K562 (cell line): Measurements from ENCODE around the gene USP12. TPM values are rescaled to one million over a fixed set of nuclear protein-coding genes. Genes with fewer than 3 reads are reported as not detected.
A peak's percentile ranks its signal among the peaks of the same experiment; 100 is the strongest.

Experiments used
- ATAC-seq: fragments of 200-7000 bp; cut with Tn5 transposase; 3 replicates; pipeline ENCODE4 v1.9.1; 2020; ENCODE audit warnings: moderate library complexity
- BruUV-seq: library from RNA; stranded (reverse); fragments of 400-500 nt; replicated peaks from 2 replicates; lab custom pipeline; 2021; lab: Mats Ljungman, UMichigan
- CTCF ChIA-PET: fragments of 300-600 bp; formaldehyde crosslinking; extraction: SDS; loops from one replicate; lab custom pipeline; 2021; ENCODE audit warnings: low intra/inter-chr PET ratio; lab: Yijun Ruan, JAX
- POLR2A ChIA-PET: fragments of 300-600, 350-650 bp; sonication (Branson Sonifier 250); formaldehyde crosslinking; extraction: SDS; loops from one replicate; lab custom pipeline; 2021; ENCODE audit warnings: antibody characterized with exemption, inconsistent platforms; lab: Yijun Ruan, JAX
- DNase-seq, 4 experiments: peaks; one replicate each; pipeline versions ENCODE4 v3.0.0 to v3.0.0-alpha.2; 2011 to 2018; ENCODE audit warnings: low spot score in 3 of 4, mixed read lengths in 3 of 4; ENCODE audit errors: extremely low read depth in 1 of 4
- FAIRE-seq: peaks from 2 replicates; lab custom pipeline; 2011; peaks lifted over from hg19 to GRCh38; lab: Jason Lieb, UNC
- H2AFZ ChIP-seq: 2 replicates; pipeline ENCODE4 v1.6.0; 2011; ENCODE audit warnings: low read depth, low read length, control low read depth, inconsistent platforms
- H3K27ac ChIP-seq: fragments of 200-600 bp; 3 replicates; pipeline ENCODE4 v1.8.0; 2011; ENCODE audit warnings: low read depth, mild to moderate bottlenecking, control low read depth, inconsistent platforms, low read length, moderate library complexity, mixed read lengths; ENCODE audit errors: extremely low read depth
- H3K27me3 ChIP-seq, 2 experiments: fragments of 300-600 bp in 1 of 2; 2 replicates in 1 of 2; 3 replicates in 1 of 2; pipeline versions ENCODE4 v1.6.0 to v1.8.0; 2011; ENCODE audit warnings: inconsistent platforms in 2 of 2, low read length in 2 of 2, mild to moderate bottlenecking in 1 of 2, mixed read lengths in 1 of 2, moderate library complexity in 1 of 2; ENCODE audit not compliant: control insufficient read depth in 2 of 2, insufficient read depth in 2 of 2
- H3K36me3 ChIP-seq: fragments of 300-600 bp; 3 replicates; pipeline ENCODE4 v1.8.0; 2011; ENCODE audit warnings: mild to moderate bottlenecking, low read length, inconsistent platforms; ENCODE audit not compliant: control insufficient read depth, insufficient read depth
- H3K4me1 ChIP-seq, 2 experiments: fragments of 200-600 bp in 1 of 2; replicated peaks in 1 of 2; 2 replicates in 1 of 2; 3 replicates in 1 of 2; pipeline versions ENCODE4 v1.5.1 to v1.8.0; 2011; ENCODE audit warnings: inconsistent platforms in 2 of 2, low read length in 2 of 2, mild to moderate bottlenecking in 1 of 2, mixed read lengths in 1 of 2, moderate library complexity in 1 of 2; ENCODE audit not compliant: control insufficient read depth in 2 of 2, insufficient read depth in 2 of 2
- H3K4me2 ChIP-seq: 2 replicates; pipeline ENCODE4 v1.6.1; 2011; ENCODE audit warnings: low read length, control low read depth, inconsistent platforms, mixed read lengths; ENCODE audit not compliant: insufficient read depth
- H3K4me3 ChIP-seq: fragments of 200-600 bp; sonication (generic), shearing (Covaris generic); 2 replicates; pipeline ENCODE4 v1.5.1; 2016; ENCODE audit warnings: control low read depth, inconsistent platforms
- H3K79me2 ChIP-seq: fragments of 200-600 bp; 3 replicates; pipeline ENCODE4 v1.8.0; 2011; ENCODE audit warnings: low read length, inconsistent platforms; ENCODE audit not compliant: control insufficient read depth, insufficient read depth
- H3K9ac ChIP-seq, 2 experiments: 2 replicates each; pipeline versions ENCODE4 v1.6.0 to v1.6.1; 2011; ENCODE audit warnings: low read depth in 2 of 2, low read length in 2 of 2, control low read depth in 1 of 2, inconsistent platforms in 1 of 2, mild to moderate bottlenecking in 1 of 2, mixed read lengths in 1 of 2; ENCODE audit not compliant: insufficient read depth in 1 of 2
- H3K9me1 ChIP-seq: one replicate; pipeline ENCODE4 v1.6.0; 2011; ENCODE audit warnings: inconsistent platforms, mild to moderate bottlenecking, low read length, moderate library complexity; ENCODE audit not compliant: control insufficient read depth, insufficient read depth
- H3K9me3 ChIP-seq: replicated peaks from 2 replicates; pipeline ENCODE4 v1.5.1; 2011; ENCODE audit warnings: low read depth, low read length, inconsistent platforms; ENCODE audit not compliant: control insufficient read depth, insufficient read depth
- H4K20me1 ChIP-seq: replicated peaks from 2 replicates; pipeline ENCODE4 v1.6.1; 2011; ENCODE audit warnings: low read length, inconsistent platforms, mixed read lengths; ENCODE audit not compliant: control insufficient read depth, insufficient read depth
- ATF3 ChIP-seq, 2 experiments: fragments of 450-650 bp in 1 of 2; sonication (generic) in 1 of 2; formaldehyde crosslinking in 1 of 2; IDR thresholded peaks in 1 of 2; conservative IDR thresholded peaks in 1 of 2; 2 replicates each; pipeline versions ENCODE4 v1.6.1 to v1.8.1; 2016 to 2023; ENCODE audit warnings: mild to moderate bottlenecking in 2 of 2, moderate library complexity in 2 of 2, inconsistent platforms in 1 of 2, missing genetic modification reagents in 1 of 2
- NR2C2 ChIP-seq, 2 experiments: fragments of 200-800 bp in 1 of 2; sonication (Bioruptor generic) in 1 of 2; sonication (generic) in 1 of 2; formaldehyde crosslinking in 1 of 2; IDR thresholded peaks; 2 replicates each; pipeline versions ENCODE4 v1.6.1 to v1.8.0; 2016 to 2022; ENCODE audit warnings: mild to moderate bottlenecking in 1 of 2, missing compliant biosample characterization in 1 of 2, missing genetic modification characterization in 1 of 2, missing genetic modification reagents in 1 of 2
- ZNF133 ChIP-seq: fragments of 250-450 bp; sonication (Bioruptor Pico); IDR thresholded peaks from 2 replicates; pipeline ENCODE4 v1.4.0; 2020; ENCODE audit warnings: mild to moderate bottlenecking
- WGBS: fragments of 100-300 bp; shearing (Covaris generic); methylation state at CpG from one replicate; pipeline ENCODE4 v1.1.6; 2016; ENCODE audit warnings: low coverage, mixed read lengths; ENCODE audit not compliant: insufficient coverage; ENCODE audit errors: missing lambda C conversion rate; 5-methylcytosine and 5-hydroxymethylcytosine counted together
- in situ Hi-C: fragments of 300-500 bp; cut with MboI; formaldehyde crosslinking; loops from 4 replicates; pipeline ENCODE4 v1.15.0; 2018; ENCODE audit warnings: inconsistent platforms, mixed read lengths
- intact Hi-C: fragments of 100-400 bp; cut with micrococcal nuclease; formaldehyde crosslinking; loops from 2 replicates; pipeline ENCODE4 v1.14.2; 2022
- polyA plus RNA-seq, 8 experiments: library from polyadenylated mRNA; depleted of rRNA in 4 of 8; stranded (reverse) in 5 of 8; unstranded in 3 of 8; fragments of >200 nt; fragmentation: Nextera tagmentation in 2 of 8; fragmentation: Illumina TruSeq in 1 of 8; extraction: Ambion mirVana in 2 of 8; extraction: Trizol in 1 of 8; gene quantifications; 2 replicates each; pipeline versions ENCODE4 v1.2.1 to v1.2.3, GENCODE V29; 2011 to 2014; ENCODE audit warnings: inconsistent platforms in 1 of 8, missing spikeins in 1 of 8
- total RNA-seq, 7 experiments: library from RNA; depleted of rRNA in 6 of 7; stranded (reverse); fragments of >200 nt in 6 of 7; fragmentation: Illumina TruSeq in 2 of 7; extraction: Trizol in 2 of 7; gene quantifications; 2 replicates each; pipeline versions ENCODE4 v1.2.1 to v1.2.3, GENCODE V29; 2011 to 2021; ENCODE audit warnings: low replicate concordance in 1 of 7

Gene USP12
- total and polyA plus RNA-seq, 9 of the 15 experiments (the other 6 are each of a cell fraction or from before 2014, with no cell fraction given): 1.8 to 20.5 (median 13.3) TPM

- WGBS: 4% methylated on average over 4 of the region's 4 CpGs
- H3K27ac ChIP-seq: peak overlapping the region; percentile 75
- no peak for TF ChIP-seq NR2C2 (CRISPR knock-in tag; IDR thresholded peaks at IDR 0.05)
- TF ChIP-seq NR2C2 (tag; IDR thresholded peaks at IDR 0.05): peak; percentile 43; the same call in 1 of the 2 replicates
- no peak for TF ChIP-seq ZNF133 (CRISPR knock-in tag)
- TF ChIP-seq ATF3 (IDR thresholded peaks at IDR 0.05): peak; percentile 86
- TF ChIP-seq ATF3 (CRISPR knock-in tag; conservative IDR thresholded peaks at IDR 0.05): no peak
- TF ChIP-seq, all 486 proteins: peak for 2
- CTCF ChIA-PET: no interaction called here
- Histone ChIP-seq H3K4me3 (peak overlapping the region; percentile 69), H3K79me2 (peaks cover 58% of the 10 kb centered on the region), H2AFZ (peak overlapping the region; percentile 34; the same call in 1 of the 2 replicates), H3K4me2 (peak overlapping the region; percentile 83), H3K4me1 (peaks cover 2 to 32% of the 10 kb centered on the region in 2 experiments; a peak in 4 of 5 replicates), H4K20me1 (peaks cover 17% of the 10 kb centered on the region), H3K9me3 (no peaks in the 10 kb centered on the region), H3K27me3 (no peaks in the 10 kb centered on the region), H3K9me1 (no peaks in the 10 kb centered on the region), H3K9ac (peak overlapping the region in 1 of 2 experiments; percentile 69; a peak in 2 of 4 replicates), H3K36me3 (no peaks in the 10 kb centered on the region)
- FAIRE-seq (peak; percentile 46), DNase-seq (peak in 1 of 4 experiments; percentile 14), ATAC-seq (no peak)
- TSS peak; percentile 59 for BruUV-seq
- in situ Hi-C loops (no loop called here), intact Hi-C loops (loop anchor here (2.0 to 5.0 kb wide), 3 partner anchors 45 to 188 kb away; partner anchors contain the start of gene RPL21)
- POLR2A ChIA-PET: interaction anchor here (0.7 to 0.9 kb wide), 2 partner anchors 10 to 32 kb away, joined by 3 to 6 read pairs; no protein-coding TSS in a partner anchor
These were observed 1.4 kb downstream of the USP12 start for GRCh38 chr13:27170221-27170515.
